NT2/D1 (cell line): Measurements from ENCODE around the gene LCTL.

Source experiments
- DNase-seq: peaks from one replicate; pipeline ENCODE4 v3.0.0-alpha.2; 2011; ENCODE audit warnings: low read depth, low spot score
- H3K27me3 ChIP-seq: 2 replicates; pipeline ENCODE4 v1.6.0; 2011; ENCODE audit warnings: mild to moderate bottlenecking; ENCODE audit not compliant: insufficient read length, insufficient read depth
- H3K36me3 ChIP-seq: 2 replicates; pipeline ENCODE4 v1.6.1; 2011; ENCODE audit warnings: mild to moderate bottlenecking, low read length, mixed read lengths; ENCODE audit not compliant: insufficient read depth, insufficient read length
- H3K4me1 ChIP-seq: 2 replicates; pipeline ENCODE4 v1.5.1; 2011; ENCODE audit not compliant: insufficient read depth, insufficient read length
- H3K4me3 ChIP-seq: 2 replicates; pipeline ENCODE4 v1.5.1; 2011; ENCODE audit warnings: low read depth; ENCODE audit not compliant: insufficient read length
- H3K9ac ChIP-seq: 2 replicates; pipeline ENCODE4 v1.6.0; 2011; ENCODE audit warnings: low read depth; ENCODE audit not compliant: insufficient read length
- H3K9me3 ChIP-seq: 2 replicates; pipeline ENCODE4 v1.5.1; 2011; ENCODE audit warnings: mild to moderate bottlenecking, low read length; ENCODE audit not compliant: insufficient read depth
- SUZ12 ChIP-seq: IDR thresholded peaks from 2 replicates; pipeline ENCODE4 v1.6.1; 2011; ENCODE audit not compliant: insufficient read length, insufficient read depth; ENCODE audit errors: extremely low read depth
- YY1 ChIP-seq: IDR thresholded peaks from 2 replicates; pipeline ENCODE4 v1.6.1; 2011; ENCODE audit not compliant: insufficient read length, insufficient read depth
- ZNF274 ChIP-seq: IDR thresholded peaks from 2 replicates; pipeline ENCODE4 v1.6.1; 2011; ENCODE audit warnings: mild to moderate bottlenecking, low read depth, low read length

Gene LCTL

GRCh38 chr15:66560856-66561525 is 4.8 kb downstream of the LCTL start:
- H3K36me3 ChIP-seq, result peaks cover 54% of the 10 kb centered on the region
- no peaks in the 10 kb centered on the region for H3K27me3 ChIP-seq
- H3K9me3 ChIP-seq, result no peaks in the 10 kb centered on the region
- no peak overlapping the region for H3K9ac ChIP-seq
- H3K4me1 ChIP-seq, result peaks cover 15% of the 10 kb centered on the region
- no peak for TF ChIP-seq ZNF274
- no peak for TF ChIP-seq YY1
- no peak for TF ChIP-seq SUZ12
- H3K4me3 ChIP-seq, result no peak overlapping the region
- DNase-seq, result no peak

- no peak for DNase-seq
- H3K36me3 ChIP-seq, result peaks cover 46% of the 10 kb centered on the region
- H3K4me1 ChIP-seq, result no peaks in the 10 kb centered on the region
- H3K9ac ChIP-seq, result no peak overlapping the region
- no peak overlapping the region for H3K4me3 ChIP-seq
- no peaks in the 10 kb centered on the region for H3K9me3 ChIP-seq
- H3K27me3 ChIP-seq, result no peaks in the 10 kb centered on the region
- no peak for TF ChIP-seq YY1
- no peak for TF ChIP-seq SUZ12
- no peak for TF ChIP-seq ZNF274
These were observed 7.5 kb downstream of the LCTL start for GRCh38 chr15:66558271-66558670.

- H3K4me3 ChIP-seq, result no peak overlapping the region
- no peak for DNase-seq
- TF ChIP-seq SUZ12 (no peak), ZNF274 (no peak), YY1 (no peak)
- peaks cover 51% of the 10 kb centered on the region for H3K36me3 ChIP-seq
- no peaks in the 10 kb centered on the region for H3K4me1 ChIP-seq
- no peaks in the 10 kb centered on the region for H3K9me3 ChIP-seq
- H3K27me3 ChIP-seq, result no peaks in the 10 kb centered on the region
- H3K9ac ChIP-seq, result no peak overlapping the region
These were observed 10.1 kb downstream of the LCTL start for GRCh38 chr15:66555685-66556084.

- no peak for TF ChIP-seq ZNF274
- no peak for TF ChIP-seq YY1
- TF ChIP-seq SUZ12, result no peak
- Histone ChIP-seq H3K36me3 (peaks cover 84% of the 10 kb centered on the region), H3K27me3 (no peaks in the 10 kb centered on the region), H3K9ac (no peak overlapping the region), H3K9me3 (no peaks in the 10 kb centered on the region), H3K4me3 (no peak overlapping the region), H3K4me1 (no peaks in the 10 kb centered on the region)
- DNase-seq, result no peak
These were observed 20.5 kb downstream of the LCTL start for GRCh38 chr15:66545255-66545654.

- no peaks in the 10 kb centered on the region for H3K4me1 ChIP-seq
- DNase-seq, result no peak
- TF ChIP-seq SUZ12, result no peak
- no peak overlapping the region for H3K9ac ChIP-seq
- peaks cover 84% of the 10 kb centered on the region for H3K36me3 ChIP-seq
- no peaks in the 10 kb centered on the region for H3K27me3 ChIP-seq
- H3K9me3 ChIP-seq, result no peaks in the 10 kb centered on the region
- H3K4me3 ChIP-seq, result no peak overlapping the region
These were observed 22.9 kb downstream of the LCTL start for GRCh38 chr15:66542896-66543295.

GRCh38 chr15:66535056-66535455 is 30.7 kb downstream of the LCTL start:
- no peak for TF ChIP-seq ZNF274
- no peak for TF ChIP-seq SUZ12
- TF ChIP-seq YY1, result no peak
- no peaks in the 10 kb centered on the region for H3K9me3 ChIP-seq
- H3K4me1 ChIP-seq, result no peaks in the 10 kb centered on the region
- peaks cover 92% of the 10 kb centered on the region for H3K36me3 ChIP-seq
- H3K4me3 ChIP-seq, result no peak overlapping the region
- no peaks in the 10 kb centered on the region for H3K27me3 ChIP-seq
- no peak overlapping the region for H3K9ac ChIP-seq
- DNase-seq, result no peak

GRCh38 chr15:66524838-66525237 is 41.0 kb downstream of the LCTL start:
- DNase-seq, result no peak
- no peak overlapping the region for H3K4me3 ChIP-seq
- no peak overlapping the region for H3K9ac ChIP-seq
- no peaks in the 10 kb centered on the region for H3K4me1 ChIP-seq
- TF ChIP-seq YY1 (no peak), ZNF274 (no peak), SUZ12 (no peak)
- peaks cover 96% of the 10 kb centered on the region for H3K36me3 ChIP-seq
- no peaks in the 10 kb centered on the region for H3K9me3 ChIP-seq
- no peaks in the 10 kb centered on the region for H3K27me3 ChIP-seq
